Heart right ventricle (tissue), 16 donors: ENCODE data around the gene MOSPD3. TPM values are rescaled to one million over a fixed set of nuclear protein-coding genes. Genes with fewer than 3 reads are reported as not detected.
"Not testable (repeated sequence)": the region's sequence is repeated elsewhere in the genome, so short reads cannot be mapped to it uniquely, and the experiment has no call there.

Source experiments
- ATAC-seq, 8 donors: fragments of 200-7000 bp; cut with Tn5 transposase; one replicate each; pipeline ENCODE4 v1.9.1; 2020; ENCODE audit warnings: mild to moderate bottlenecking in 8 of 8, moderate library complexity in 8 of 8, moderate number of reproducible peaks in 1 of 8
- DNase-seq, 2 donors: peaks; one replicate each; pipeline ENCODE4 v3.0.0-alpha.2; 2020
- H3K27ac ChIP-seq, 10 donors: fragments of 200-600 bp; sonication (generic) in 2 of 10; one replicate each; pipeline versions ENCODE4 v1.5.0 to v1.8.0; 2020 to 2022; ENCODE audit warnings: mild to moderate bottlenecking in 3 of 10
- H3K27me3 ChIP-seq, 7 donors: fragments of 200-600 bp; one replicate each; pipeline ENCODE4 v1.8.0; 2021 to 2022; ENCODE audit warnings: mild to moderate bottlenecking in 2 of 7
- H3K36me3 ChIP-seq, 9 donors: fragments of 200-600 bp; sonication (generic) in 1 of 9; one replicate each; pipeline versions ENCODE4 v1.5.0 to v1.8.0; 2020 to 2022; ENCODE audit warnings: mild to moderate bottlenecking in 2 of 9
- H3K4me1 ChIP-seq, 9 donors: fragments of 200-600 bp; sonication (generic) in 1 of 9; one replicate each; pipeline versions ENCODE4 v1.5.0 to v1.8.0; 2020 to 2022; ENCODE audit warnings: mild to moderate bottlenecking in 4 of 9
- H3K4me3 ChIP-seq, 10 donors: fragments of 200-600 bp; sonication (generic) in 2 of 10; one replicate each; pipeline versions ENCODE4 v1.5.0 to v1.8.0; 2020 to 2022; ENCODE audit warnings: mild to moderate bottlenecking in 7 of 10, moderate library complexity in 2 of 10
- H3K9me3 ChIP-seq, 11 donors: fragments of 200-600 bp in 10 of 11; sonication (generic) in 2 of 11; one replicate each; pipeline versions ENCODE4 v1.5.0 to v1.8.0; 2013 to 2022; ENCODE audit warnings: mild to moderate bottlenecking in 2 of 11, control low read depth in 1 of 11, moderate library complexity in 1 of 11
- CTCF ChIP-seq, 9 donors: fragments of 200-600 bp; sonication (generic) in 2 of 9; IDR thresholded peaks; one replicate each; pipeline versions ENCODE4 v1.5.0 to v1.8.0; 2021 to 2022; ENCODE audit warnings: antibody characterized with exemption in 9 of 9, mild to moderate bottlenecking in 5 of 9, moderate library complexity in 1 of 9
- WGBS, 2 donors: extraction: QIAGEN DNeasy Blood & Tissue Kit; methylation state at CpG; one replicate each; pipeline ENCODE4 v1.1.7; 2013; ENCODE audit warnings: inconsistent platforms in 1 of 2; 5-methylcytosine and 5-hydroxymethylcytosine counted together
- intact Hi-C, 10 donors: fragments of 100-400 bp; cut with DNase I; formaldehyde crosslinking; loops; one replicate each; pipeline versions ENCODE4 v1.11.1 to v1.14.2; 2022
- long read RNA-seq, 3 donors: library from polyadenylated mRNA; unstranded; transcript quantifications; one replicate each; pipeline ENCODE4 v2.0.0, GENCODE V29; 2020 to 2021
- polyA plus RNA-seq, 2 donors: library from polyadenylated mRNA; stranded (reverse); fragments of 200-250 nt; gene quantifications; one replicate each; pipeline ENCODE4 v1.2.3, GENCODE V29; 2013
- total RNA-seq, 10 donors: library from RNA; stranded (reverse); fragmentation: NEBNext Ultra II Directional in 3 of 10; extraction: Animal tissue kit (Norgen Biotek cat#: 25700) in 3 of 10; gene quantifications; one replicate each; pipeline versions ENCODE4 v1.2.1 to v1.2.4, GENCODE V29; 2021 to 2023
- donor health status: Arrhythmogenic right ventricular cardiomyopathy.
- donor health status: ischemic (EF 13 %, LVEDD 7.1; RV severe dilation, severe dysfunction).
- donor health status: healthy with polysubstance abuse.
- donor health status: DM: no; HTN: yes; CAD: no.
- donor health status: DM: no; HTN: no; CAD: no.
- donor health status: ischemic (EF 25% LVEDD 6.9; RV normal size, moderate dysfunction).
- donor health status: ischemic (EF 25% LVEDD 5.7; RV mildly dilated, moderate dysfunction).
- donor health status: healthy.
- donor health status: DM: yes; HTN: yes; CAD: no.
- donor health status: Ischemic cardiomyopathy.
- donor health status: ischemic (EF 35%, LVEDD 5.7; RV mildly dilated, moderate dysfunction).
- donor health status: nonischemic (EF 11% LVEDD 7.7; RV severe dilation, severe dysfunction).
- donor health status: DM: yes; HTN: yes; CAD: no.
- donor health status: PGD.
- donor health status: ischemic (EF 29% LVEDD 5.4; RV normal size, mild dysfunction).
- donor health status: nonischemic (EF 23%, LVEDD 6.1; RV moderate dilation, normal function).

The MOSPD3 gene
- 10 to 100 TPM in 5 of 10 donors, 1 to 10 TPM in 5; 8.0 to 12.5 (median 9.9) TPM for total RNA-seq
- polyA plus RNA-seq = 10 to 100 TPM; 11.2 to 12.6 TPM
- long read RNA-seq, donor 1, transcript MOSPD3-203 (5 exons, 1,191 nt) = major isoform, 10 of 11 reads
- long read RNA-seq, donor 1, partial matches to known transcripts = 0 of 11 reads
- long read RNA-seq, donor 1, other reads (novel, unspliced or antisense) = 1 of 11 reads
- long read RNA-seq, donor 2, transcript MOSPD3-203 (5 exons, 1,191 nt) = major isoform, 10 of 19 reads
- long read RNA-seq, donor 2, partial matches to known transcripts = 2 of 19 reads
- long read RNA-seq, donor 2, other reads (novel, unspliced or antisense) = 1 of 19 reads
- long read RNA-seq, donor 3, partial matches to known transcripts = 1 of 7 reads
- long read RNA-seq, donor 3, other reads (novel, unspliced or antisense) = 2 of 7 reads

- no peak for TF ChIP-seq CTCF (IDR thresholded peaks at IDR 0.05)
- 0 to 1% methylated on average over 50 to 61 of the region's 61 CpGs for WGBS, 2 donors
- peaks cover 0 to 29% (median 0%) of the 10 kb centered on the region in 9 donors for H3K36me3 ChIP-seq
- DNase-seq (peak; percentile 99), ATAC-seq (peak; percentile 97 to 99 (median 98))
- H3K27ac ChIP-seq = peak within 1 kb of the TSS; percentile 65 to 97 (median 91)
- H3K9me3 ChIP-seq = no peaks in the 10 kb centered on the region
- intact Hi-C loops = loop anchor here in 6 of 10 donors (1.0 to 10.0 kb wide), 8 partner anchors 26 to 263 kb away; partner anchors contain the start of genes GNB2 (in 4 of the 6), GIGYF1 (in 2 of the 6), FBXO24 (in 1 of the 6) and LRCH4 (in 1 of the 6)
- H3K27me3 ChIP-seq = no peaks in the 10 kb centered on the region
- H3K4me3 ChIP-seq = peak within 1 kb of the TSS; percentile 57 to 97 (median 83)
- H3K4me1 ChIP-seq = peaks cover 0 to 20% (median 10%) of the 10 kb centered on the region in 9 donors
Measured at GRCh38 chr7:100611983-100612729, at the start of gene MOSPD3. MOSPD3 (plus strand) TSS chr7:100612540; CDS start chr7:100612792, 252 bp downstream.

- no peak for ATAC-seq
- H3K4me1 ChIP-seq = peaks cover 0 to 21% (median 6%) of the 10 kb centered on the region in 9 donors
- intact Hi-C loops = loop anchor here in 8 of 10 donors (2.0 to 5.0 kb wide), 4 partner anchors 96 to 164 kb away; partner anchors contain the start of gene GIGYF1 (in 6 of the 8)
- DNase-seq = no peak
- no peak overlapping the region for H3K27ac ChIP-seq
- H3K36me3 ChIP-seq = peaks cover 0 to 43% (median 0%) of the 10 kb centered on the region in 9 donors
- H3K4me3 ChIP-seq = no peak overlapping the region
- no peaks in the 10 kb centered on the region for H3K9me3 ChIP-seq
- TF ChIP-seq CTCF (IDR thresholded peaks at IDR 0.05) = no peak
- no peaks in the 10 kb centered on the region for H3K27me3 ChIP-seq
- WGBS, 2 donors = 94 to 96% methylated on average over 8 of the region's 8 CpGs
Measured at GRCh38 chr7:100563100-100563564, 49.2 kb upstream of the MOSPD3 start.

- intact Hi-C loops = loop anchor here in 9 of 10 donors (2.0 to 5.0 kb wide), 4 partner anchors 97 to 163 kb away; partner anchors contain the start of gene GIGYF1 (in 6 of the 9)
- H3K27ac ChIP-seq = no peak overlapping the region
- 42 to 45% methylated on average over 12 of the region's 12 CpGs for WGBS, 2 donors
- no peaks in the 10 kb centered on the region for H3K27me3 ChIP-seq
- DNase-seq = peak; percentile 82 to 83
- peak; percentile 88 to 98 (median 94) for TF ChIP-seq CTCF (IDR thresholded peaks at IDR 0.05)
- H3K4me3 ChIP-seq = no peak overlapping the region
- H3K4me1 ChIP-seq = peaks cover 0 to 21% (median 4%) of the 10 kb centered on the region in 9 donors
- ATAC-seq = peak; percentile 41 to 78 (median 62)
- peaks cover 0 to 35% (median 0%) of the 10 kb centered on the region in 9 donors for H3K36me3 ChIP-seq
- H3K9me3 ChIP-seq = no peaks in the 10 kb centered on the region
Measured at GRCh38 chr7:100563809-100564400, 48.4 kb upstream of the MOSPD3 start.

- WGBS, 2 donors = 92 to 93% methylated on average over 6 of the region's 6 CpGs
- intact Hi-C loops = loop anchor here in 8 of 10 donors (2.0 to 5.0 kb wide), 4 partner anchors 97 to 163 kb away; partner anchors contain the start of gene GIGYF1 (in 6 of the 8)
Measured at GRCh38 chr7:100564405-100564804, 47.9 kb upstream of the MOSPD3 start.

More at GRCh38 chr7:100564405-100564804, 47.9 kb upstream of the MOSPD3 start:
- Histone ChIP-seq H3K36me3 (peaks cover 0 to 32% (median 0%) of the 10 kb centered on the region in 9 donors), H3K4me1 (peaks cover 0 to 20% (median 5%) of the 10 kb centered on the region in 9 donors)
- not testable (repeated sequence) for DNase-seq, H3K4me3 ChIP-seq, H3K27me3 ChIP-seq, H3K9me3 ChIP-seq, H3K27ac ChIP-seq
- peak in 1 of 8 donors; percentile 1 for ATAC-seq
